ENCODE data around the gene TRPT1.

TRPT1 gene

GRCh38 chr11:64244107-64244506, 18.1 kb upstream of the TRPT1 start:
- DNase-seq = no peak

GRCh38 chr11:64243236-64243854, 17.4 kb upstream of the TRPT1 start:
- DNase-seq = no peak

GRCh38 chr11:64241491-64242374, 15.7 kb upstream of the TRPT1 start:
- DNase-seq = peak; percentile 100

- DNase-seq = no peak
Observed at GRCh38 chr11:64241241-64241490, 15.2 kb upstream of the TRPT1 start.

GRCh38 chr11:64240435-64241240, 14.7 kb upstream of the TRPT1 start, which contains the start of gene FKBP2:
TSS of gene FKBP2 (plus strand) at chr11:64241095. CDS start at chr11:64242388, 1,293 bp downstream.
- peak; percentile 98 to 99 for DNase-seq

- no peak for DNase-seq
Observed at GRCh38 chr11:64239662-64240434, 13.9 kb upstream of the TRPT1 start.

GRCh38 chr11:64238999-64239398, 13.0 kb upstream of the TRPT1 start:
- DNase-seq = no peak

- no peak for DNase-seq
Observed at GRCh38 chr11:64238076-64238475, 12.1 kb upstream of the TRPT1 start.

GRCh38 chr11:64237484-64237951, 11.5 kb upstream of the TRPT1 start:
- DNase-seq = no peak

GRCh38 chr11:64235437-64236161, 9.6 kb upstream of the TRPT1 start:
- no peak for DNase-seq

GRCh38 chr11:64234647-64235379, 8.8 kb upstream of the TRPT1 start:
- DNase-seq = peak; percentile 35 to 53

- peak; percentile 72 to 76 for DNase-seq
Observed at GRCh38 chr11:64233913-64234586, 8.1 kb upstream of the TRPT1 start, which contains the start of gene VEGFB. TSS of gene VEGFB (plus strand) at chr11:64234584. CDS start at chr11:64234834, 250 bp downstream.

- DNase-seq = no peak
Observed at GRCh38 chr11:64232967-64233315, 7.0 kb upstream of the TRPT1 start.

- no peak for DNase-seq
Observed at GRCh38 chr11:64232182-64232966, 6.4 kb upstream of the TRPT1 start.

GRCh38 chr11:64231546-64231945, 5.6 kb upstream of the TRPT1 start:
- no peak for DNase-seq

GRCh38 chr11:64230985-64231365, 5.0 kb upstream of the TRPT1 start:
- DNase-seq = no peak

GRCh38 chr11:64230171-64230984, 4.4 kb upstream of the TRPT1 start, which contains the start of gene DNAJC4:
TSS of gene DNAJC4 (plus strand) at chr11:64230548. CDS start at chr11:64230855, 307 bp downstream.
- DNase-seq = peak; percentile 83 to 84

- DNase-seq = no peak
Observed at GRCh38 chr11:64229744-64230170, 3.8 kb upstream of the TRPT1 start.
